ENCODE data around the gene RNF133.

The RNF133 gene, protein sequence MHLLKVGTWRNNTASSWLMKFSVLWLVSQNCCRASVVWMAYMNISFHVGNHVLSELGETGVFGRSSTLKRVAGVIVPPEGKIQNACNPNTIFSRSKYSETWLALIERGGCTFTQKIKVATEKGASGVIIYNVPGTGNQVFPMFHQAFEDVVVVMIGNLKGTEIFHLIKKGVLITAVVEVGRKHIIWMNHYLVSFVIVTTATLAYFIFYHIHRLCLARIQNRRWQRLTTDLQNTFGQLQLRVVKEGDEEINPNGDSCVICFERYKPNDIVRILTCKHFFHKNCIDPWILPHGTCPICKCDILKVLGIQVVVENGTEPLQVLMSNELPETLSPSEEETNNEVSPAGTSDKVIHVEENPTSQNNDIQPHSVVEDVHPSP

DNA sequence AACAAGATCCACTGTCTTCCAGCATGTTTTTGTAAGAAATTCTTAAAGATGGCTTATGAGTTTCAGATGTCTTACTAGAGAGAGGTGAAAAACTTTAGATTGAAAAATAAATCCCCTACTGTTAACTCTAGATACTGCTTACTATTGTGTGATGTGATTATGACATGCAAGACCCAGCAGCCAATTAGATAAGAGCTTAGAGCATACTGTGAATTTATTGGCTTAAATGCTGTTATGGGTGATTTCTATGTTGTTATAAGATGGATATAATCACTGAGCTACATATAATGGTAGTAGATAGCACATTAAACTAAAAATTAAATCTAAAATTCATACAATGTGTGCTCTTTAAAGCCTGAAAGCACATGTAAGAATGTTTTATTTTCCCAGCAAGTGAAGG is at the start of gene RNF133:
TSS of gene RNF133 (minus strand) at position 101 of the 400 bp plus-strand sequence. CDS start 199 bp downstream, outside the sequence.
- DNase-seq, result no peak

GRCh38 chr7:122748195-122748594 is 49.3 kb upstream of the RNF133 start:
- DNase-seq, result no peak

- no peak for DNase-seq
These were observed 48.0 kb upstream of the RNF133 start for GRCh38 chr7:122746948-122747347.

DNA sequence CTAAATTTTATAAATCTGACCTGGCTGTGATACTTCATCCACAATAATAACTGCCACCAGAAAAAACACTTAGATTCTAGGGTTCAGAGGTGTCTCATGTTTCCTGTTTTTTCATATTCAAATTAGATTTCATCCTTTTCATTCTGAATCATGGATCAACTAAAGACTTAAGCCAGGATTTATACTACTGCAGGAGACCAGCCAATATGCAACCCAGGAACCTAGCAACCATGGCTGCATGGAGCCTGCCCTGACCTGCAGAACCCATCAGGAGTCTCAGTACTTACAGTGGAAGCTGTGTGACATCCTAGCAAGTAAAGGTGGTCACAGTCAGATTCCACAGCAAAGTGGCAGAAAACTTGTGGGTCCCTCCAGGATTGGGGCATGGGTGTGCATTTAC is 44.3 kb upstream of the RNF133 start:
- no peak for DNase-seq

DNA sequence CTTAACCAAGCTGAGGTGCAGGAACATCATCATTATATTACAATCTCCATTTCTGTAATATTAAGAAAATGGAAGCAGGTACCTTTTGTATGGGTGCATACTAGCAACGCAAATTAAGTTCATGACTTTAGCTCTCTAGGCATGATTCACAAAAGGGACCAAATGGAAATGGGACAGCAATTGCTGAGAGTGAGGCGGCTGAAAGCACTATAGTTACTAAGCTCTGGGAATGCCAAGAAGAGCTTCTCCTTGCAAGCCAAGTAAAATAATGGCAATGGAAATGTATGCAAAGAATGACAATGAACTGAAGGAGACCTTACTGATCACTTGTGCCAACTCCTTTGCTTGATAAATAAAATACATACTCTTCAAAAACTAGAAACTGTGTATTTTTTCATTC is 40.0 kb upstream of the RNF133 start:
- no peak for DNase-seq

DNA sequence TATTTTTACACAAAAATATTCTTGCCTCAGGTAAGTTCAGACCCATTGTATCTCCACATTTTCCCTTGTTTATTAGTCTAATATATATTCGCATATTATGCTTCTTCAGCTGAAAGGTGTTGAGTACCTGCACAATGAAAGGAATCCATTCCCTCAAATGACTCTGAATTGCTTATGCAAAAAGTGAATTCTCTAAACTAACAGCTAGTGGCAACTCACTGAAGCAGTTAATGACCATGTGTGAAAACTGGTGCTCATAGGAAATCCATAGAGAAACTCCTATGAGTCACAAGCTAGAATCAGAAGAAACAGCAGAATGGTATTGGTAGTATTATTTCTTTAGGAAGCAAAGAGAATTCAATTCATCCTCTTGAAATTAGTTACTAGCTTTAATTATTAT is 37.3 kb upstream of the RNF133 start:
- no peak for DNase-seq

GRCh38 chr7:122727759-122728158 is 28.8 kb upstream of the RNF133 start:
- no peak for DNase-seq

DNA sequence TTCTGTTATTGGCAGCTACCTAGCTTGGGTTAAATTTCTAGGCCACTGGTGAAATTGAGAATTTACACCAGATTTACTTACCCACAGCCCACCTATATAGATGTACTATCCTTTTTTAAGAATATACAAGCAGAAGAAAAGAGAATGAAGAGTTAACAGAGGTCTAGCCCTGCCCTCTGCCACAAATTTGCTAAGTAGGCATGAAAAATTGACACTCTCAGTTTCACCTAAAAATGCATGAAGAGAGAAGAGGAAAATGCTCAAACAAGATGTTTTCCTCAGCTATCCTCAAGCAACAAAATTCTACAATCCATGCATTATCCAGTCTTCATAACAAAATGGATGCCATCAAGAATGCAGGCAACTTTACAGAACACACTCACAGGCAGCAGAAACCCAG is 28.4 kb upstream of the RNF133 start:
- no peak for DNase-seq

GRCh38 chr7:122726881-122727280 is 28.0 kb upstream of the RNF133 start:
- no peak for DNase-seq

DNA sequence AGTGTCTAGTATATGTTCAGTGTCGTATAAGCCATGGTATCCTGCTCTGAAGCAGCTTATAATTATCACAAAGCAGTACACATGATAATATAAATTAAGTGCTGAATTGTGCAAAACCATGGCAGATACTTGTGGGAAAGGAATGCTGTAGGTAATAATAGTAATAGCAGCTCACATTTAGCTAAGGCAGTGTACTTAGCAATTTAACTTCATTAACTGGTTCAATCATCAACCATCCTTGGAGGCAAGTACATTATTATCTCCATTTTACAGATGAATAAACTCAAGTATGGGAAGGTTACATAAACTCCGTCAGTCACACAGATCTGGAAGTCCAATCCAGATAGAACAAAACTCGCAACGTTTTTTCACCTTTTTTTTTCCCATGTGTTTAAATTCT is 25.4 kb upstream of the RNF133 start:
- DNase-seq, result no peak

GRCh38 chr7:122719010-122719578 is 20.2 kb upstream of the RNF133 start:
- DNase-seq, result no peak

DNA sequence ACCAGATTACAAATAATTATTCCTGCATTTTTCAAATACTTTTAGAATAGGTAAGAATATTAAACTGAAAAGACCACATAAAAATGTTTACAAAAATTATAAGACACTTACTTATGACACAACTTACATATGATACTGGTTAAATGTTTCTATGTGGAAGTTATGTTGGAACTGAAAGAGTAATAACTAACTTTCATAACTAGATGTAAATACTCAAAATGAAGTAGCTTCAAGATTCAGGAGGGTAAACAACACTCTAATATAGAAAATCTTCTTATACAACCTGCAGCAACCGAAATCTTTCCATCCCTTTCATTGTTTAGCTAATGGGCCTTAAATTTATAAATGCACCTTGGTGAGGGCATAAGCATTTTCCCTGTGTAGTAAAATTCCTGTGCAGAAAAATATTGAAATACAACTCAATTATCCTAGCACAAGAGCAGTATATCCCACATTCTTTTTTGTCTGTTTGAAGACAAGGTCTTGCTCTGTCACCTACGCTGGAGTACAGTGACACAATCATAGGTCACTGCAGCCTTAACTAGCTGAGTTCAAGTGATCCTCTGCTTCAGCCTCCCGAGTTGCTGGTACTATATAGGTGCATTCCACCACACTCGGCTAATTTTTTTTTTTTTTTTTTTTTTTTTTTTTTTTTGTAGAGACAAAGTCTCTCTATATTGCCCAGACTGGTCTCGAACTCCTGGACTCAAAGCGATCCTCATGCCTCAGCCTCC is 18.6 kb upstream of the RNF133 start:
- no peak for DNase-seq

DNA sequence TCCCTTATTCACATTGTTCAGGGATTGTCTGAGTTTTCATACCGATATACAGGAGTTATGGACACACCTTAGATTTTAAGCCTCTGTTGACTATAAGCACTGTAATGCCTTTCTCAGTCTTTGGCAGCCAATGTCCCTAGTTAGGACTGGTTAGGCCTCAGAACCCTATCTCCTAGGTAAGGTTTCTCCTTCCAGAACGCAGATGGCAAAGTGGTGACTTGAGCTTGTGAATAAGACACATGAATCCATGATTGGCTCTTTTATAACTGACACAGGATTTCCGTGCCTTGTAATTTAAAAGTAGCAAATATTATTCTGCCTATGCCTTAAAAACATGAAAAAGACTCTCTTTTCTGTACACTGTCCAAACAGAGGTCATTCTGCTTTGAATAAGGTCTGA is 16.3 kb upstream of the RNF133 start:
- DNase-seq, result no peak

DNA sequence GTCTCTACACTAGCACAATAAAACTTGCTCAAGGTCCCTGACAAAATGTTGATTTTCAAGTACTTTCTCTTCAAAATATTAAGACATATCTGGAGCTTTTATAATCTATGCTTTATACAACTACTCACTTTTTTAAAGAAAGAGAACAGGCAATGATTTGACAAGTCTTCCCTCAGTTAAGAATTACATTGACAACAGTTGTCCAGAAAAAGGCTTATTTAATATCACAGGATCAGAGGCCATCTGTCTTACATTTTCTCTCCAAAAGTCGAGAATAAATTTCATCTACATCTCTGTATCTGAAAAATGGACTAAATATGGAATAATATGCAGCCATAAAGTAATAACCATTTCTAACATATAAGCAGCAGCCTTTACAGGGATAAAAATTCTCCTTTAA is 12.0 kb upstream of the RNF133 start:
- no peak for DNase-seq

- no peak for DNase-seq
These were observed 11.2 kb upstream of the RNF133 start for GRCh38 chr7:122709930-122710646.

DNA sequence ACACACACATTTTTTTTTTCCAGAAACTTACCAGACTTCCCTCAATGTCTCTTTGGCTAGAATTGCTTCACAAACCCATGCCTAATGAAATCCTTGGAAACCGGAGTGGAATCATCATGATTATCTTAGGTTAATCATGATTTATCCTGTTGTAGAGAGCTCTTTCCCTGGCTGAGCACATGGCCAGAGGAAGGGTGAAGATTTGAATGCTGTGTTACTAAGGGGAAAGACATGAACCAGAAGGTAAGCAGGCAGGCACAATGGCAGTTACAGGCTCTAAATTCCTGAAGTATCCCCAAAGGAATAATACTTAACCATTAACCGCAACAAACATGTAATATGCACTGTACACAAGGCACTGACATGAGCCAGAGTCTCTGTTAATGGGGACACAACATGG is 7.9 kb upstream of the RNF133 start:
- DNase-seq, result no peak

DNA sequence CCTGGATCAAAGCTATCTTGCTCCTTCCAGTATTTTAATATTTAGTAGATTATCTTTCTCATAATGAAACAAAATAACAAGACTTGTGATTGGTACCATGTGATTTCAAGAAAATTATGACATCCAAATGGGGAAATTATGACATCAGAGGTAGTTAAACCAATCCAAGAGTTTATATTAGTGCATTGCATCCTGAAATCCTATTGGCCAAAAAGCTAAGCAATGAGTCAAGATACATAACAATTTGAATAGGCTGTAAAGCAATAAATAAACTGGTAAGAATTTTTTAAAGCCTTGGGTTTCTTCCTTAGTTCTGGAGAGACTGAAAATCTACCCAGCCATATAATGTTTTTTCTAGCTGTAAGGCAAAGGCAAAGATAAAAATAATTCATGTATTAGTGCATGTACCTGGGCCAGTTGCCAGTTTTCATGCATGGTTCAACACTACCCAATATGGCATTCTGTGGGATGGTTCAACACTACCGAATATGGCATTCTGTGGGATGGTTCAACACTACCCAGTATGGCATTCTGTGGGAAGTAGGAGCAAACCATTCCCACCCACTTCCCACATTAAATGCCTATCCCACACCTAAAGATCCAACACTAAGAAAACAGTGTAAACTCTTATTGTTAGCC is 4.1 kb upstream of the RNF133 start, which contains the start of gene RNF148:
TSS of gene RNF148 (minus strand) at position 51 of the 639 bp plus-strand sequence. CDS start 172 bp downstream, outside the sequence.
- no peak for DNase-seq

DNA sequence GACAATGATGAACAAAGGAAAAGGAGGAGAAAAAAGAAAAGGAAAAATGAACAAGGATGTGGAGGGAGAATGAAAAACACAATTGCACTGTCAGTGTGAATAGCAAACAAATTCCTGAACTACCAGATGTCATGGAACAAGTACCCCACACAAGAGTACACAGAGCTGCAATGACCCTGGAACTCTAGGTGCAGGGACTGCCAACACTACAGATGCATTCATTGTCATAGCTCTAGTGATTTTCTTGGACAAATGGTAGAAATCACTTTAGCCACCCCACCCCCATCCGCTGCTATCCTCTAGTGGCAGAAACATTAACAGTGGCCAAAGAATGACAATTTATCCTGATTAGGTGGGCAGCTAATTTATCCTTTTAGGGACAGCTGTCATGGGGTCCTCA is 3.1 kb downstream of the RNF133 start:
- no peak for DNase-seq

- DNase-seq, result no peak
These were observed 4.2 kb downstream of the RNF133 start for GRCh38 chr7:122694697-122695096.

DNA sequence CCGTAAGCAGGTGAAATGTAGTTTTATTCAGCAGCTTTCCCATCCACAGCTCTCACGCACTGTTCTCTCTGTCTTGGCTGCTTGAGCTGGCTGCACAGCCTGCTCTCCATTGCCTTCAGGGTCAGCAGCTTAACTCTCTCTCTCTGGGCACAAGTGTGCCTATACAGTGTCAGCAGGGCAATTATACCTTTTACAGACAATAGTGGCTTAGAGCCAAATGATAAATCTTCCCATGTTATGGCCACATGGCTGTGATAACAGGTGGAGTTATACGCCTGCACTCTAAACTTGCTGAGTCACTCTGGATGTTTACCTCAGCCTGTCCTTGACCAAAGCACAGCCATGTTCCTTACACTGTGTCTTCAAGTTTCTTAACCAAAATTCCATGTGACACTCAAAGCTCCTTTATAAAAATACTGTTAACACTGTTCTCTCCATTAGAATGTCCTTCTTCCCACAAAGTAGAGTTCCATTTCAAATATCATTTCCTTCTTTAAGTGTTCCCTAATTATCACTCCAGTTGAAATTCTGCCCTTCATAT is 6.1 kb downstream of the RNF133 start:
- no peak for DNase-seq

- no peak for DNase-seq
These were observed 7.2 kb downstream of the RNF133 start for GRCh38 chr7:122691569-122692235.

Data from DMS79 (cell line).